ENCODE data around the gene HAL.
A peak's percentile ranks its signal among the peaks of the same experiment; 100 is the strongest.

Gene HAL, protein sequence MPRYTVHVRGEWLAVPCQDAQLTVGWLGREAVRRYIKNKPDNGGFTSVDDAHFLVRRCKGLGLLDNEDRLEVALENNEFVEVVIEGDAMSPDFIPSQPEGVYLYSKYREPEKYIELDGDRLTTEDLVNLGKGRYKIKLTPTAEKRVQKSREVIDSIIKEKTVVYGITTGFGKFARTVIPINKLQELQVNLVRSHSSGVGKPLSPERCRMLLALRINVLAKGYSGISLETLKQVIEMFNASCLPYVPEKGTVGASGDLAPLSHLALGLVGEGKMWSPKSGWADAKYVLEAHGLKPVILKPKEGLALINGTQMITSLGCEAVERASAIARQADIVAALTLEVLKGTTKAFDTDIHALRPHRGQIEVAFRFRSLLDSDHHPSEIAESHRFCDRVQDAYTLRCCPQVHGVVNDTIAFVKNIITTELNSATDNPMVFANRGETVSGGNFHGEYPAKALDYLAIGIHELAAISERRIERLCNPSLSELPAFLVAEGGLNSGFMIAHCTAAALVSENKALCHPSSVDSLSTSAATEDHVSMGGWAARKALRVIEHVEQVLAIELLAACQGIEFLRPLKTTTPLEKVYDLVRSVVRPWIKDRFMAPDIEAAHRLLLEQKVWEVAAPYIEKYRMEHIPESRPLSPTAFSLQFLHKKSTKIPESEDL

DNA sequence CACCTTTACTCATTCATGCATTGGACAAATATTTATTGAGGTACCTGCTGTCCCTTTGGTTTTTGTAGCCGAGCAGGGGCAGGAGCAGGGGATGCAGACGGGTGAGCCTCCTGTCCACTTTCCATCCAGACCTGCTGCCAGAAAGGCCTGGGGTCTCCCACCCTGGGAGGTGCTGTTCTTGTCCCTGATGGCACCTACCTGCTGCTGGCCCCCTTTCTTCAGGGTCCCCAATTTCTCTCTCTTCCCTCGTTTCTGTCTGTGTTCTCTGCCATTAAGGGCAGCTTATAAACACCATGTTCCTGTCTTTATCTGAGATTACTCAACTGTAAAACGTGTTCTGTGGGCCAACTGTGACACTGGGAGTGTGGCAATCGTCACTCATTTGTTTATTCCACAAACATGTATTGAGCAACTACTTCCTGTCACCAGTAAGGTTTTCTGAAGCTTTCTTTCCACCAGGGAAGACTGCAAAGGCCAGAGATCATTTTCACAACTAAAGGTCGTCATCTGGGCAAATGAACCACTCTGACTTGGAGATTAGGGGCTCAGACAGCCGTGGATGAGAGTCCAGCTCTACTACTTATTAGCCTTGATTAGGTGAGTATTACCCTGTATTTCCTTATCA is at the start of gene HAL:
Gene HAL, minus strand, starts transcription at position 311 of the 625 bp plus-strand sequence. CDS start 434 bp downstream, outside the sequence.
- DNase-seq (ENCODE audit: low spot score): no peak

DNA sequence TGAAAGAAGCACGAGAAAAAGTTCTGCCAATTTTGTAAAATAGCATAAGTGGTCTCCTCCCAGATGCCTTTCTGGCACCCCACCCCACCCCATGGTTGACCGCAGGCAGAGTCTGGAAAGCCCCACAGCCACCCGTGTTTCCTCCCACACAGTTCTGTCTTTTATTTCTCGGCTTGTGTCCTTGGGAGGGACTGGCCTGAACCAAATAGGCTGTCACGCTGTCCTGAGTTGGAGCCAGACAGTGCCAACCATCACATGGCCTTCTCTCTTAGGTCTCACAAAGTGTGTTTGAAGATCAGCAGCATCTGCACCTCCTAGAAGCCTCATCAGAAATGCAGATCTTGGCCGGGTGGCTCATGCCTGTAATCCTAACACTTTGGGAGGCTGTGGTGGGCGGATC is 49.4 kb upstream of the HAL start:
- DNase-seq (ENCODE audit: low spot score): no peak

DNA sequence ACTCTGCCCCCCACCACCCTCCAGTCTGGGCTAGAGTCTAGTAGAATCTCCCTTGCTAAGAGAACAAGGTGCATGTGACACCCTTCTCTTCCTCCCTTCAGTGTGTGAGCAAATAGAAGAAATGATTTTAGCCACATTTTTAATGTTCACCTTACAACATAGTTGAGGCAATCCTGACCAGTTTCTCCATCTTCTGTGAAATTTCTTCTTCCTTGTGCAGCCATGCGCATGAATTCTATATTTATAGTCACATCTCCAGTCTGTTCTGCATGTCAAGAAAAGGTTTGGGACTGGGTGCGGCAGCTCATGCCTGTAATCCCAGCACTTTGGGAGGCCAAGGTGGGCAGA is 48.8 kb upstream of the HAL start:
- DNase-seq (ENCODE audit: low spot score): no peak

DNA sequence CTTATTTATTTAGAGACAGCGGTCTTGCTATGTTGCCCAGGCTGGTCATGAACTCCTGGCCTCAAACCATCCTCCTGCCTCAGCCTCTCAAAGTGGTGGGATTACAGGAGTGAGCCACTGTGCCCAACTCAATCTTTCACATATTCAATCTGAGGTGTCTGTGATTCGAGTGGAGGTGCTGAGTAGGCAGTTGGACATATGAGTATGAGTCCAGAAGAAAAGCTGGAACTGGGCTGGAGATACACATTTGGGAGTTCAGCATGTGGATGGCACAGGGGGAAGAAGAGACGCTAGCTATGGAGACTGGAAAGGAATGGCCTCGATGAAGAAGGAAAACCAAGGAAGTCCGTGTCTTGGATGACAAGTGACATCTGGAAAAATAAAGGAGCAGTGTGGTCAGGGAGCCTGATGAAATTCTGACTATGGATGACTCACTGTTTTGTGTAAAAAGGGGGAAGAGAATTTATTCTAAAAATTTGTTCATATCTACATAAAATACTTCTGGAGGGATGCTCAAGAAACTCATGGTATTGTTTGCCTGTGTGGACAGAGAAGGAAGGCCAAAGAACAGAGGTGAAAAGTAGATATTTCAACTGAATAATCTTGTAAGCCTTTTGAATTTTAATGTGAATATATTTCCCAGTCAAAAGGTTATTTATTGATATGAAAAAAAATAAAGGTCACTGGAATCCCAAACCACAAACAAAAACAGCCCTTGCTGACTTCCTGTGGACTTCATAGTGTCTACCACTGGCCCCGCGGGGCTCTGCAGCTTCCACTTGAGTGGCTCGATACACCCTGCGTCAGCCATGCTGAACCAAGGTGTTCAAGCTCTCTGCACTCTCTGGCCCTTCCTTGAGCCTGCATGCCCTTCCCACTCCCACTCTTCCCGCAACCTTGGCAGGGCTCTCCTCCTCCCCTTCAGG is 48.1 kb upstream of the HAL start:
- no peak for DNase-seq (ENCODE audit: low spot score)

DNA sequence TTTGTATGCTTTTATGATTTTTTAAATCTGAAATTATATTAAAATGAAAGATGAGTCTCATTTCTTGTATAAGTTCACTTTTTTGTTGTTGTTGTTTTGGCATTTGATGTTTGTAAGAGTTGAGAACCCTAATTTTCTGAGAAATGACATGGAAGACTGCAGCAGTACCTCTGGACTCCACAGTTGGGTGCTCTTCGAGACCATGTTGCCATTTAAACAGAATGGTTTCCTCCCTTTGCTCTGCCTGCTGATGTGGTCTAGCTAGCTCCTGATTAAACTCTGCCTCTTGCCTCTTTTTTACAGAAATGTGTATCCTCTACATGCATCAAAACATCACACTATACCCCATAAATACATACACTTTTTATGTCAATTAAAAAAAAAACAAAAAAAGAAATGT is 45.0 kb upstream of the HAL start:
- DNase-seq (ENCODE audit: low spot score): no peak

DNA sequence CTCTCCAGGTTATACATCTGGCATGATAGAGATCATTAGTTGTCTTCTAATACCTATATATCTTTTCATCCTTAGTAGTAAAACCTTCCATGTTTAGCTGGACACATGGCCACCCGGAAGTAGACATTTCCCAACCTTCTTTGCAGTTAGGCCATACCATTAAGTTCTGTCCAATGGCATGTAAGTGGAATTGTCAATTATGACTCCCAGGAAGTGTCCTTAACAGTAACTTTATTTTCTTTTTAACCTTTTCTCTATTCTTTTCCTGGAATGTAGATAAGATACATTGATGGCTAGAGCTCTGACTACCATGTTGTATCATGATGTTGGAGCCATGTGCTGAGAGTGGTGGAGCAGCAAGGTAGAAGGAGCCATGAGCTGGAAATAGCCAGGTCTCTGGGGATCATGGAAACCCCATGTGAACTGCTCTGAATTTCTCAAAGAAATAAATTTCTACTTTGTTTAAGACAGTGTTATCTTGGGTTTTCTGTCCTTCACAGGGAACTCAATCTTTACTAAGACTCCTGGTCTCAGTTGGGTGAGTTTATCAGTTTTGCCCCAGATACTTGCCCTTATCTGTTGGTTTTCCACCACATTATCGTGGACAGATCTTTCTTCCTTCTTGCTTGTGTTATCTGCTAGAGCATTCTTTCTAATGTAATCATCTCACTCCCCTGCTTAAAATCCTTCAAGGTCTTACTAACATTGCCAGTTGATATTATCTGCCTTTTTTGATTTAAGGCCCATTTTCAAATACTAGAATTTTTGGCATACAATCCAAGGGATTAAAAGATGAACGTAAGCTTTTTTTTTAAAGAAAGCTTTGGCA is 44.4 kb upstream of the HAL start:
- DNase-seq (ENCODE audit: low spot score): no peak

DNA sequence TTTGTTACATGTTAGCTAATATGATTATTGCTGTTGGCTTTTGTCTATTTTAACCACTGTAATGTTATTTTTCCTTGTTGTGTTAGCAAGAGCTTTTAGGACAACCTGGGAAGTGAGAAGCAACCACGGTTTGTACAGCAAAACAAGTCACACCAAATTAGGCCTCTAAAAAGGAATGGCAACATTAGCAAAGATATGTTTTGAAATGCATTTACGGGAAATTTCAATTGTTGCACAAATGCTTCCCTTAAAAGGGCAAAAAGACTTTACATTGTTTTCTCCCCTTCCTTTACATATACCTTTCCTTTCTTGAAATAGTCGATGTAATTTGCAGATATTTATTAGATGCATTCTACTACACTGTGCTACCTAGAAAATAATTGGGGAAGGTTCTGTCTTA is 43.4 kb upstream of the HAL start:
- DNase-seq (ENCODE audit: low spot score): no peak

DNA sequence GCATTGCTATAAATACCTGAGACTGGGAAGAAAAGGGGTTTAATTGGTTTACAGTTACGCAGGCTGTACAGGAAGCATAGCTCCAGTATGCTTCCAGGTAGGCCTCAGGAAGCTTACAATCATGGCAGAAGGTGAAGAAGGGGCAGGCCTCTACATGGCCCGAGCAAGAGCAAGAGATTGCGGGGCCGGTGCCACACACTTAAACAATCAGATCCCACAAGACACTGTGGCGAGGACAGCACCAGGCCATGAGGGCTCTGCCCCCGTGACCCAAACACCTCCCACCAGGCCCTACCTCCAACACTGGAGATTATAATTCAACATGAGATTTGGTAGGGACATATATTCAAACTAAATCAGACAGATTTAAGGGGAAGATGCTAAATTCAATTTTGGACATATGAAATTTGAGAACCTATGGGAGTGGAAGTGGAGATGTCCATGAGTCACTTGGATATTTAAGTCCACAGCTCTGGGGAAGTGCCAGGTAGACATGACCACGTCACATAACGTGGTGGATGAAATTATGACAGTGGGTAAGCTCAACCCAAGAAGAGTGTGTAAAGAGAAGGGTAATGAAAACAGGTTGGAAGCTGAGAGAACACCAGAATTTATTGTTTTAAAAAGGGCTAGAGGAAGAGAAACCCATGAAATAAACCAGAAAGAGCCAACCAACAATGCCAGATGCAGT is 40.8 kb upstream of the HAL start:
- no peak for DNase-seq (ENCODE audit: low spot score)

DNA sequence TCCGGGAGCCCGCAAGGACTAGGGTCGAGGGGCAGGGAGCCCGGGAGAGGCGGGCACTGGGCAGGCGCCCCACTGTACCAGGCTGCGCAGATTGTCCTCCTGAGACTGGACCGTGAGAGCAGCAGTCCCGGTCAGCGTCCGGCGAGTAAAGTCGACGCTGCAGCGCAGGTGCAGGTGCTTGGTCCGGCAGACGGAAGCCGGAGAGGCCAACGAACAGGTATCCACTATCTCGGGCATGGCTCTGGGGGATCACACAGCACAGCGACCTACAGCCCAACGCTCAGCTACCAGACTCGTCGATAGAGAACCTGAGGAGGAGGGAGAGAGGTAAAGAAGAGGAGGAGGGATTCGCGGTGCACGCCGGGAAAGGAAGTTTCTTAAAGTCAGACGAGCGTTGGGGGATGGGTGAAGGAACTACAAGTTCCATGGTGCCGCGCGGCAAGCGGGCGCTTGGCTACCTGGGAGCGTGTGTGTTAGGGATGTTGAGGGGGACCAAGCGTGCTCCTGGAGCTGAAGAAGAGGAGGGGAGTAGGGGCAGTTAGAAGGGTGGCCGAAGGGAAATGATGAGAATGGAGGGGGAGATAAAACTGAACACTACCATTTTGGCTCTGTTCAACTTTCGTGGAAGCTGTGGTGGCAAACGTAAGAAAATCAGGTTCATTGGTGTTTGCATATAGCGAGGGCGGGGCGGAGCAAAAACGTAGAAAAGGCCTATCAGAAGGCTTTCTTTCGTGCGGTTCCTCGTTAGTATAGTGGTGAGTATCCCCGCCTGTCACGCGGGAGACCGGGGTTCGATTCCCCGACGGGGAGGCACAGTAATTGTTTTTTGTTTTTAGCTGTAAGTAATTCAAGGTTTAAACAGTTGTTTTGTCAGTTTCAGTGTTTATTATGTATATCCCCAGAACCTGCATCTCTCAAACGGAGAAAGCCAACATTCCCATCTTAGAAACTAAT is 39.4 kb upstream of the HAL start, which contains the start of gene LTA4H:
Gene LTA4H, minus strand, starts transcription at position 305 of the 954 bp plus-strand sequence. Its CDS starts 68 bp downstream, at position 237.
- DNase-seq (ENCODE audit: low spot score): peak; percentile 99

DNA sequence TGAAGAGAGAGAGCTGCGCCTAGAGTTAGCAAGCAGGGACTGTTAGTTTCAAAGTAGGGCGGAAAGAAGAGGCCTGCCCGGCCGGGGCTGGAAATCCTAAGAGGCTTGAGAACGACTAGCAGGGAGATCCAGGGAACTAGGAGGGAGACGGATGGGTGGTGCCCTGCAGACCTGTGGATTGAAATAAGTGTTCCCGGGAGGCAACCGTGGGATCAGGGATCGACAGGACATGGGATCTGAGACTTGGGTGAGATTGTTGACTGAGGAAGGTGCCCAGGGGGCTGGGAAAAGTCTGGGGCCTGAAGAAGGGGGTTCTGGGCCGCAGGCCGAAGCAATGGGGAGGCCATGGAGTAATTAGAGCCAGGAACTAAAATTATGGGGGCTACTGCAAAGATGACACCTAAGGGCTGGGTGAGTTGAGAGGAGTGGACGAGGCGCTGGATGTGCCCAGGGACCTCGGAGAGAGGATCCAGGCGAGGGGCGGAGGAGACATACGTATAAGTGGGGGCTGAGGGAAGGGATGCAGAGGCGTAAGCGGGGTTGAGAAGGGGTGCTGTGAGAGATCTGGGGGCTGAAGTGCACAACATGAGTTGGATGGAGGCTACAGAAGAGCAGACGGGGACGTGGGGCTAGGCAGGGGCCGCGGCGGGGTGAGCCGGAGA is 38.6 kb upstream of the HAL start:
- peak; percentile 70 for DNase-seq (ENCODE audit: low spot score)

DNA sequence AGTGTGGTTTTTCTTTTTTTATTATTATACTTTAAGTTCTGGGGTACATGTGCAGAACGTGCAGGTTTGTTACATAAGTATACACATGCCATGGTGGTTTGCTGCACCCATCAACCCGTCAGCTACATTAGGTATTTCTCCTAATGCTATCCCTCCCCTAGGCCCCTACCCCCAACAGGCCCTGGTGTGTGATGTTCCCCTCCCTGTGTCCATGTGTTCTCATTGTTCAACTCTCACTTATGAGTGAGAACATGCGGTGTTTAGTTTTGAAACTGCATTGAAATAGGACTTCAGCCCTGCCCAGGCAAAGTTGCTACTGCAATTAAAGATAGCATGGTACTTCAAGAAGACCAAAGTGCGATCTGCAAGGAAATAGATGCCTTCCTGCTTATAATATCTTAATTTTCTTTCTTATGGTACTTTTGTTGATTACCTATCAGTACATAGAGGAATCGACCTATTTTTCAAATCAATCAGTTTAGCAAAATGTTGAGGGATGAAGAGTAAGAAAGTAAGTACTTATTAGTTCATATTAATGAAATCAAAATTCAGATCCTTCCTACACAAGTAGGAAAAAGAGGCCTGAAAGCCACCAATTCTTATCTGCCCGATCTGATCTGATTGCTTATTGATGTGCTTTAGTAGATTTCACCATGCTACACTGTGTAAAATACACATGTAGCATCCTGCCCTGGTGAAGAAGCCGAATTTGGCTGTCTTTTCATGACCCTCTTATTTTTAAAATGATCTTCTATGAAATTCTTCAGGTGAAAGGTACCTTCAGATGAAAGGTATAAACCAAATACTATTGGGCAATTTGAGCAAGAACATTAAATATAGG is 37.6 kb upstream of the HAL start:
- DNase-seq (ENCODE audit: low spot score): no peak

DNA sequence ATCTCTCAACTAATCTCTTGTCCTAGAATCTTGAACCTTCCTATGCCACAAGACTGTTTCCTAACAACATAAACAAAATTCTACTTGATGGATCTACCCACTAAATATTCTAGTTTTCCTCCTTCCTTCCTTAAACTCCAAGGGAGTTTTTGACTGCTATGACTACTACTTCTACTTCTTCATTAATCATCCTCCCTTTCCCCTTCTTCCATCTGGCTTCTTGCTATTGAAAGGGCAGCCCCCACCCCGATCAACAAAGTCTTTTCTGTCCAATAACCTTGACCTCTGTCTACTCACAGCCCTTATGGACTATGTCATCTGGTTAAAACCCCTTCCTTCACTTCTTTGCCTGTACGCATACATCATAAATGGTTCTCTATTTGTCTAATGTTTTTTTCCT is 33.7 kb upstream of the HAL start:
- DNase-seq (ENCODE audit: low spot score): no peak

DNA sequence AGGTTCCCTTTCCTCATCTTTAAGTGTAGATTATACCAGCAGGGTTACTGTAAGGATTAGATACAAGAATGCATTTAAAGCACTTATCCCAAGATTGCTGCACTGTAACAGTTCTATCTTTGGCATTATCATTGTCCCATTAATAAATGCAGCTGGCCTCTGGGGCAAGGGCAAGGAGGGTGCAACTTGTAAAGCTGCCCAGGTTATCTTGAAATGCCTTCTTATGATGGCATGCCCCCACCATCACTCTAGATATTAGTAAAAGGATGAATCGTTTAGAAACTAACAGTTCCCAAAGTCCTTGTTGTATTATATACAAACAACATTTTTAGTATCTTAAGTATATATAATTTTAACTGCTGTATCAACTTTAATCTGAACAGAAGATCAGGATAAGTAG is 32.4 kb upstream of the HAL start:
- no peak for DNase-seq (ENCODE audit: low spot score)

DNA sequence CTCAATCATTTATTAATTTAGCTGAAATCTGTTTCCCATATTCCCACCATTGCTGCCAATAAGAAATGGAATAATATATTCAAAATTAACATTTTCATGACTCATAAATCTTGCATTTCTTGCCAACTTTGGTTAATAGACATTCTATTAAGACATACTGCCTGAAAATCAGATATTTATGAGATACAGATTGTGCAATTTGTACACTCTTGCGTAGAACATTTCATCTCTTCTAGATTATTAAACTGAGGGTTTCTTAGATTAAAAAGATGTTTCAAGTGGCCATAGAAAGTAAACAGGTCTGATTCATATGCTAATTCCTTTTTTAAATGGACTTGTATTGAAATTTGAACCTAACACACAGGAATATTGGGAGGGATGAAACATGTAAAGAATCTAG is 30.2 kb upstream of the HAL start:
- DNase-seq (ENCODE audit: low spot score): no peak

DNA sequence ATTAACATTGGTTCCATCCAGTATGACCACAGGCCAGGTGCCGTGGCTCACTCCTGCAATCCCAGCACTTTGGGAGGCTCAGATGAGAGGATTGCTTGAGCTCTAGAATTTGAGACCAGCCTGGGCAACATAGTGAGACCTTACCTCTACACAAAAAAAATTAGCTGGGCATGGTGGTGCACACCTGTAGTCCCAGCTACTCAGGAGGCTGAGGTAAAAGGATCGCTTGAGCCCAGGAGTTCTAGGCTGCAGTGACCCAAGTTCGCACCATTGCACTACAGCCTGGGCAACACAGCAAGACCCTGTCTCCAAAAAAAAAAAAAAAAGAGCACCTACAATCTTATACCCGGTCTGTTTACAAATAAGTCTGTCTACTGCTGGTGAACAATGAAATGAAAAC is 29.4 kb upstream of the HAL start:
- DNase-seq (ENCODE audit: low spot score): no peak

DNA sequence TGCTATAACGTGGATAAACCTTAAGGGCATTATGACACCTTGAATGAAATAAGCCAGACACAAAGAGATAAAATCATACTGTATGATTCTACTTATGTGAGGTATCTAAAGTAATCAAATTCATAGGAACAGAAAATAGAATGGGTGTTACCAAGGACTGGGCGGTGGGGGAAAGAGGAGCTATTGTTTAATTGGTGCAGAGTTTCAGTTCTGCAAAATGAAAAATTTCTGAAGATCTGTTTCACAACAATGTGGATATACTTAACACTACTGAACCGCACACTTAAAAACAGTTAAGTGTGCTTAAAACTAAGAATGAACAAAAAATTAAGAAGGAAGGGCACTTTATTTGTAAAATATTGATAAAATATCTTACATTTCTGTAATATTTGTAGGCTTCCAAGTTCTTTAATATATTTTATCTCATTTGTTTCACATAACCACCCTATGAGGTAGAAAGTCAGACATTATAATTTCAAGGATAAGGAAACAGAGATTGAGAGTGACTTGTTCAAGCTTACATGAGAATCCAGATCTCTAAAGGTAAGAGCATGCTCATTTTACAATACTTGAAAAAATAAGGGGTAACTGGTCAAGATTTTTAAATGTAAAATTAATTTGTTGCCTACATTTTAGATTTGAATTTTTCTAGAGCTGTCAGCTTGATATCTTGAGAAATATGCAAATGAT is 24.3 kb upstream of the HAL start:
- no peak for DNase-seq (ENCODE audit: low spot score)

DNA sequence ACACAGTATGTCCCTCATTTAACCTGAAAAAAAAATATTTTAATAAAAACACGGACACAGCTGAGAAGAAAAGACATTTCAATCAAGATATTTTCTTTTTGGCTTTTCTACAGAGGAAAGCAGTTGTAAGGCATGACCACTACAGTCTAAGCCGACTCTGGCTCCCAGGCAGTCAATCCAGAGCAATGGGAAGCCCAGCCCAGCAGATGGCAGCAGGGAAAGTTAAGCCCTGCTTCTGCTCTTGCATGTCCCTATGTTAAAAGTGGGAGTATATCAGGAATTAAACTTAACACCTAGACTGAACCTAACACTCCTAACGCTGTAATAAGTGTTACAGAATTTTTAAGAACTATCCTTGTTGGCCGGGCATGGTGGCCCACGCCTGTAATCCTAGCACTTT is 19.5 kb upstream of the HAL start:
- DNase-seq (ENCODE audit: low spot score): no peak
